NCI-H1417 treated with DMSO at 0.1 percent for 48 hours (cell line): ENCODE data around the gene PSIP1.
"Not testable (repeated sequence)": the region's sequence is repeated elsewhere in the genome, so short reads cannot be mapped to it uniquely, and the experiment has no call there.

Experiments used
- DNase-seq: peaks from one replicate; lab custom pipeline; 2025; lab: John Stamatoyannopoulos, UW

PSIP1 gene

GRCh38 chr9:15510789-15511575 lies at the start of gene PSIP1:
TSS of gene PSIP1 (minus strand) at chr9:15510970. CDS start at chr9:15510188, 782 bp downstream.
- peak; percentile 77 for DNase-seq

DNA sequence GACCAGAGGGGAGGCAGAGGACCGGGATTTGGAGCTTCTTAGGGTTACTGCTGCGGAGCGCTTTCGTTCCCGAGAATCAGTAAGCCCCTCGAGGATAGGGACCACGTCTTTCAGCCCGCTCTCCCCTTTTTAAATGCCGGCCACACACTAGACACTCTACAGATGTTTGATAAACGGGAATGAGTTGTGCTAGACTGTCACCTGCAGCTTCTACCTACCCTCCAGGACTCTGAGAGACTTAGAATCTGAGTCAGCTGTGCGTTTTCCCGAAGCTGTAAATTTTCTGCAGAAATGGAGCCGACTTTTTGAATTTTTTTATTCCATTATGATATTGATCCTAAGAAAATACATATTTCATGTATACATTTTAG lies 42.7 kb upstream of the PSIP1 start:
- DNase-seq = no peak

- DNase-seq = peak; percentile 64
Measured at GRCh38 chr9:15552636-15553527, 42.1 kb upstream of the PSIP1 start, which contains the start of gene CCDC171. TSS of gene CCDC171 (plus strand) at chr9:15553043. CDS start at chr9:15564089, 11,046 bp downstream.

DNA sequence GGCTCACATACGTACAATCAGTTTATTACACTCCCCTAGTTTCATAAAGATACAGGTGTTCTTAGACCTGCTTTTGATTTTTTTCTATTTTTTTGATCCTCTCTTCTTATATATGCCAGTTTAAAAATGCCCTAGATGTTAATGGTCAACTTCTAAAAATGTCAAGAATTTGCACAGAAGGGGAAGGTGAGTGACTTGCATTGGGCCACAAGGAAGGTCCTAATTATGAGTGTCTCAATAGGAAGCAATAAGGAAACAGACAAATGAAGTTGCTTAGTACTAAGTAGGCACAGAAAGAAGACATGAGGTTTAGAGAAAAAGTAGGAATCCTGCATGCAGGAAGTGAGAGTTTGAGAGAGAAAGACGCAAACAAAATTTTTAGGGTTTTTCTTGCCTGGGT lies 38.8 kb upstream of the PSIP1 start:
- no peak for DNase-seq

DNA sequence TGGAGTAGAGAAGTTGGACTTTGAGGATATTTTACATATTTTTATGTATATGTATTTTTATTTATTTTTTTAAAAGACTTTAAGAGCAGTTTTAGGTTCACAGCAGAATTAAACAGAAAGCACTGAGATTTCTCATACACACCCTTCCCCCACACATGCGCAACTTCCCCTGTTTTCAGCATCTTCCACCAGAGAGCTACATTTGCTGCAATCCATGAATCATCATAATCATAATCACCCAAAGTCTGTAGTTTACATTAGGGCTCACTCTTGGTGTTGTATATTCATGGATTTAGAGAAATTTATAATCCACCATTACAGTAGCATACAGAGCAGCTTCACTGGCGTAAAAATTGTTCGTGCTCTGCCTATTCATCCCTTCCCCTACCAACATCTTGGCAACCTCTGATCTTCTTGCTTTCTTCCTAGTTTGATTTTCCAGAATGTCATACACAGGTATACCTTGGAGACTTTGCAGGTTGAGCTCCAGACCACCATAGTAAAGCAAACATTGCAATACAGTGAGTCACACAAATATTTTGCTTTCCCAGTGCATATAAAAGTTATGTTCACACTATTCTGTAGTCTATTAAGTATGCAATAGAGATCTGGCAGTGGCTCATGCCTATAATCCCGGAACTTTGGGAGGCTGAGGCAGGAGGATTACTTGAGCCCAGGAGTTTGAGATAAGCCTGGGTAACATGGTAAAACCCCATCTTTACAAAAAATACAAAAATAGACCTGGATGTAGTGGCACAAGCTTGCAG lies 32.5 kb upstream of the PSIP1 start:
- DNase-seq = no peak

- no peak for DNase-seq
Measured at GRCh38 chr9:15542624-15543023, 31.9 kb upstream of the PSIP1 start.

GRCh38 chr9:15541872-15542271 lies 31.1 kb upstream of the PSIP1 start:
- DNase-seq = no peak

GRCh38 chr9:15531380-15531779 lies 20.6 kb upstream of the PSIP1 start:
- DNase-seq = no peak

DNA sequence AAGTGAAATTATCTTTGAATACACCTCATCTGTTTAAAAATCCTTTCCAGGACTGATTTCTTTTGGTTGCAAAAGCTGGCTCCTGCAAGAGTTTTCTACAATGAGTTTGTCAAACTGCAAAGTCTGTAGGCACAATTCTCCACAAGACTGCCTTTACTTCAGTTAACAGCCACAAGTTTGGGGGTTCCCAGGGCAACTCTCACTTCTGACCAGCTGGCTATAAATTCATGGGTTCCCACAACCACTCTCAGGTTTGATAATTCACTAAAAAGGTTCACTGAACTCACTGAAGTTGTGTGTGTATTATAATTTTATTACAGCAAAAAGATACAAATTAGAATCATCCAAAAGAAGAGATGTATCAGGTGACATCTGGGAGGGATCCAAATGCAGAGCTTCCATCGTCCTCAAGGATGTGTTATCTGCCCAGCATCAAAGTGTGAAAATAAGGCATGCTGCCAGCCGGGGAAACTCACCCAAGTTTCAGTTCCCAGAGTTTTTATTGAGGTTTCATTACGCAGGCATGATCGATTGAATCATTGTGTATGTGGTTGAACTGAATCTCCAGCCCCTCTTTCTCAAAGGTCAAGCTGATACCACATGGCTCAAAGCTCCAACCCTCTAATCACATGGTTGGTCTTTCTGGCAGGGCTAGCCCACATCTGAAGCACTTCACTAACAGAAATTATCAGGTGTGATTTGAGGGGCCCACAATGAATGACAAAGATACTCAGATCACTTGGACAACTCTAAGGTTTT lies 19.0 kb upstream of the PSIP1 start:
- DNase-seq = no peak

- DNase-seq = not testable (repeated sequence)
Measured at GRCh38 chr9:15527035-15527434, 16.3 kb upstream of the PSIP1 start.

GRCh38 chr9:15525958-15526357 lies 15.2 kb upstream of the PSIP1 start:
- DNase-seq = no peak

DNA sequence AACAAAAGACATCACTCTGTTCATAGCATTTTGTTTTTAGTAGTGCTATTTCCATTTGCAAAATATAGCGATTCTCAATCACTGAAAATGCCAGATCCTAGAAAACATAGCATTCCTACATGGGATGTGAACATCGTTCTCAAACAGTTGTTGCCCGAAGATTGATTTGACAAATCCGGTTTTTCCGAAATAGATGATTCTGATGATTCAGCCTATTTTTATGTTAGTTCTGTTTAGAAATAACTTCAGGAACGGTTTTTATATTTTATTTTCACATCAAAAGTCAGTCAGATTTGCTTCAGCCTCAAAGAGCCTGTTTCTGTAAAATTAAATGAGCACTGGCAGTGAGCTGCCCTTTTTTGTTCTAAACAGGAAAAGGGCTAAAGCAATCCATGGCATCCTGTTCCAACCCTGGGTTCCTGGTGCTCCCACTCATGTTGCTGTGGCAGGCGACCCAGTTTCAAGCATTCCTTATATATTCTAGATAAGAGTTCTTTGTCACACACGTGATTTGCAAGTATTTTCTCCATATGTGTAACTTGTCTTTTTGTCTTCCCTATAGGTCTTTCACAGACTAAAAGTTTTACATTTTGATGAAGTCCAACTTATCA lies 14.2 kb upstream of the PSIP1 start:
- DNase-seq = no peak

DNA sequence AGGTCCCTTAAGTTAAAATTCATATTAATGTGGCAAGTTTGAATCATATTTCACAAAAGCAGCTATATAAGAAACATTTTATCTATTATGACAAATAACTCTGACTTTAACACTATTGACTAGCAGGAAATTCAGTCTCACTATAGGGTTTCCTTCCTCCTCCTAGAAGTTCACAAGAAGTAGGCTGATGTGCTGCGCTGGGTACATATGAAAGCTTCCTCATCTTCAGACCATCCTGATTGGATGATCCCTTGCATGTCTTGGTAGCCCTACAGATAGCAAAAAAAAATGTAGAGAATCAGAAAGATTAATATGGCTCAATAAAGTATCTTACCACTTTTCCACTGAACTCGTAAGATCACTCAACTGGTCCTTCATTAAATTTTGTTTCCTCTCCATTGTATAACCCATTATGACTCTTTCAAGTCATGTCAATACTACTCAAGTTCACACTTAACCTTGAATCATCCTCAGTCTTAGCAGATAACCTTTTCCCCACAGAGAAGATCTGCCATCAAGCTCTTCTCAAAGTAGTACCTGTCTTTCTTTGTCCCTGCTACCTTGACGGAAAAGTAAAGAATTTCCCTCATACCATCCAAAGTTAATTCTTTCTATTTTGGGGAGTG lies 11.5 kb upstream of the PSIP1 start:
- DNase-seq = no peak

DNA sequence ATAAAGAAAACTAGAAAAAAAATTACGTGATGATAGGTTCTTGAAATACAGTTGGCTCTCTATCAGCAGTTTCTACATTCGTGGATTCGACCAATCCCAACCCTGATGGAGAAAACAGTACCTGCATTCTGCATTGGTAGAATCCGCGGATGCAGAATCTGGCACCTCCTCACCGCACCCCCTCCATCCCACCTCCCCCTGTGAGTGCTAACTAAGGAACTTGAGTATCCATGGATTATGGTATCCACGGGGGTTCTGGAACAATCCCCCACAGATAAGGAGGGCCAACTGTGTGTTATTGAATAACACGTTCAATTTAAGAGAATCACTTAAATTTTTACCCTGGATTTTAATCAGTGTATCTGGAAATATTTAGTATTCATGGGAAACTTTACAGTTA lies 10.5 kb upstream of the PSIP1 start:
- DNase-seq = no peak

DNA sequence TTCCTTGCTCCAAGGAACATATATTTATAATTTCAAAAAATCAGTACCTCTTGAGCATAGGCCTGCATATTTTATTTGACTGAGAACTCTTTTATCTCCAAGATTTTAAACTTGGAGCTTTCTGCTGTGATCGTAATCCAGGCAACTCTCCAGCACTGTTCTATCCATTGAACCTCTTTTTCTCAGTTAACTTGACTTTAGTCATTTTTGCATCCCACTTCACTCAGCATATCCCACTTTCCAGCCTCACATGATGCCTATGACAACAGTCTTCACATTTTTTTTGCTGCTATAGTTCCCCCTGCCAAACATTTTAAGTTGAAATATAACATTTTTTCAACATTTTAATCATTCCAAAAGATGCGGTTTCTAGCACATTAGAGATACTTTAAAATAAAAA lies 9.1 kb upstream of the PSIP1 start:
- no peak for DNase-seq

GRCh38 chr9:15513335-15513734 lies 2.6 kb upstream of the PSIP1 start:
- no peak for DNase-seq

GRCh38 chr9:15512889-15513288 lies 2.1 kb upstream of the PSIP1 start:
- DNase-seq = no peak

- no peak for DNase-seq
Measured at GRCh38 chr9:15512204-15512603, 1.4 kb upstream of the PSIP1 start.

DNA sequence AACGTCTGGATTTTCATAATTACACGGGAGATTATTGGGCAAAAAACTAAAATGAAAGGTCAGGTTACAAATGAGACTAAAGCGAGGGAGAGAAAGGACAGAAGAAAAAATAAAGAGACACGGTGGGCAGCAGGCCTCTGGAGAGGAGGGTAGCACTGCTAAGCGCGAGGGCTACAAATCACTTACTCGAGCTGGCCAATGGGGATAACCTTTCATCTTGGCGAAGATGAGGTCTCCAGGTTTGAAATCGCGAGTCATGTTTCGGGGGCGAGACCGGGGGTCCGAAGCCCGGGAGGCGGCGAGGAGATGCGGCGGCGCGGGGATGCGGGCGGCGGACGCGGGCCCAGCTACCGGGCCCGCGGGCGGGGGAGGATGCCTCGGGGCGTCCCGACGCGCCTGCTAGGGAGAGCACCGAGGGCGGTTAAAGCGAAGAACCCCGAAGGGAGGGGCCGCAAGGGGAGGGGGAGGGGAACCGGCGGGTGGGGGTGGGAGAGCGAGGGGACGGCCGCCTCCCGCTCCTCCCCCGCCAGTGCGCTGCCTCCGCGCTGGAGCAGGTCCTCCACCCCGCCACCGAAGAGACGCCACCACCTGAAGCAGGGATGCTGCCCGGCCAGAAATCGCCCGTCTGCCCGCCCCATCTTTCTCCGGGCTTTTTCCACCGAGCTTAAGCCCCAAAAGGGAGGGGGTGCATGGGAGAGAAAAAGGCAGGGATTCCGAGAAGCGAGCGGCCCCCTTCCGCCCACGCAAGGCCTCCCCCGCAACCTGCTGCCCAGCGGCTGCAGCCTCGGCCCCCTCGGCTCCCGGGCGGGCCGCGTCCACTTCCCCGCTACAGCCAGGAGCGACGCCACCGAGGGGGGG lies 610 bp downstream of the PSIP1 start:
- DNase-seq = no peak

DNA sequence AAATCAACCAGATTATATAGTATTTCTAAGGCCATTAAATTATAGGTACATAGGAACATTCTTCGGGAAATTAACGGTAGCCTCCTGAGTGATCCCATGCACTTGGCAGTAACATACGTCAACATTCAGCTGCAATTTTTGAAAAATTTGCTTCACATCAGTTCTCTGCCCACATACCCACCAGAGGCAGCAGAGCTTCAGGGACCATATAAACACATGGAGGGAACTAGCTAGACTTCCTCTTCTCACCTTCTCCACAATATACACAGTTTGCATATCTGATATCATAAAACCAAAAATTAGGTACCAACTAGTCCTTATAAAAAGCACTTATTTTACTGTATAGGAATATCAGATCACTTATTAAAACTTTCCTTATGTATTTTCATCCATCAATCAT lies 4.8 kb downstream of the PSIP1 start:
- no peak for DNase-seq
